ENCODE results near the gene VPREB1. TPM values are rescaled to one million over a fixed set of nuclear protein-coding genes. Genes with fewer than 3 reads are reported as not detected.

Gene VPREB1
- total RNA-seq, 6 experiments from 2014 or later = not detected

DNA sequence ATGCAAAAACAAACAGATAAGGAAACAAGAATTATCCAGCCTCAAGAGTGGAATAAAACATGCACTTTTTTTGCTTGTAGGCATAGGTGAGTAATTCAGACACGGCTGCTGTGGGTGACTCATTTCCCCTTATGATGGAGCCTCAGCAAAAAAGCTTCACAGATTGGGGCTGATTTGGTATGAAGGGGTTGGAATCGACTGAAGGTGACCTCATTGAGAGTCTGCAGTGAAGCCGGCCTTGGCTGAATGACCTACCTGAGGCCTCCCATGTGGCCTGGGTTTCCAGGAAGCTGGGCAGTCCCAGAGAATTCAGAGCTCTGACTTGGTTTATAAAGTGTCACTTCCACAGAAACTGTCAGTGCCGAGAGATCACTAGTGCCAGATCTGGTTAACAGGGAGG is 34.2 kb upstream of the VPREB1 start:
- no peak for TF ChIP-seq CTCF (IDR thresholded peaks at IDR 0.05)
- peak; percentile 67 for DNase-seq

GRCh38 chr22:22210889-22211833 is 33.4 kb upstream of the VPREB1 start:
- H3K4me3 Mint-ChIP-seq = no peak overlapping the region
- no peaks in the 10 kb centered on the region for H3K9me3 Mint-ChIP-seq
- H3K4me1 Mint-ChIP-seq (ENCODE audit: low read depth) = peaks cover 21% of the 10 kb centered on the region
- no peak for TF ChIP-seq CTCF (IDR thresholded peaks at IDR 0.05)
- H3K27me3 Mint-ChIP-seq (ENCODE audit: insufficient read depth) = peaks cover 20% of the 10 kb centered on the region
- H3K27ac Mint-ChIP-seq = no peak overlapping the region
- no peak for DNase-seq
- no peaks in the 10 kb centered on the region for H3K36me3 Mint-ChIP-seq (ENCODE audit: low read depth)

More for the DNA sequence above, 34.2 kb upstream of the VPREB1 start:
- Mint-ChIP-seq H3K4me1 (ENCODE audit: low read depth) (peaks cover 21% of the 10 kb centered on the region), H3K27me3 (ENCODE audit: insufficient read depth) (peaks cover 25% of the 10 kb centered on the region), H3K27ac (peak overlapping the region; percentile 14; the same call in 1 of the 2 replicates), H3K36me3 (ENCODE audit: low read depth) (no peaks in the 10 kb centered on the region), H3K4me3 (no peak overlapping the region), H3K9me3 (no peaks in the 10 kb centered on the region)

GRCh38 chr22:22213231-22213630 is 31.4 kb upstream of the VPREB1 start:
- no peak for TF ChIP-seq CTCF (IDR thresholded peaks at IDR 0.05)
- Mint-ChIP-seq H3K27me3 (ENCODE audit: insufficient read depth) (peaks cover 24% of the 10 kb centered on the region), H3K9me3 (no peaks in the 10 kb centered on the region), H3K36me3 (ENCODE audit: low read depth) (no peaks in the 10 kb centered on the region), H3K4me3 (no peak overlapping the region), H3K27ac (no peak overlapping the region), H3K4me1 (ENCODE audit: low read depth) (peaks cover 21% of the 10 kb centered on the region)
- DNase-seq = no peak

DNA sequence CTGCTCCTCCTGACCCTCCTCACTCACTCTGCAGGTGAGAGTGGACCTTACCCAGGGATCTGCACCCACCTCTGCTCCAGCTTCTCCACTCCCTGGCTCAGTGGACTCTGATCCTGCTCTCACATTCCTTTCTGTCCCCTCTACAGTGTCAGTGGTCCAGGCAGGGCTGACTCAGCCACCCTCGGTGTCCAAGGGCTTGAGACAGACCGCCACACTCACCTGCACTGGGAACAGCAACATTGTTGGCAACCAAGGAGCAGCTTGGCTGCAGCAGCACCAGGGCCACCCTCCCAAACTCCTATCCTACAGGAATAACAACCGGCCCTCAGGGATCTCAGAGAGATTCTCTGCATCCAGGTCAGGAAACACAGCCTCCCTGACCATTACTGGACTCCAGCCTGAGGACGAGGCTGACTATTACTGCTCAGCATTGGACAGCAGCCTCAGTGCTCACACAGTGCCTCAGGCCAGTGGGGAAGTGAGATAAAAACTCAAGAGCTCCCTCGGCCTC is 29.7 kb upstream of the VPREB1 start:
- Mint-ChIP-seq H3K9me3 (no peaks in the 10 kb centered on the region), H3K36me3 (ENCODE audit: low read depth) (no peaks in the 10 kb centered on the region), H3K27ac (no peak overlapping the region), H3K4me1 (ENCODE audit: low read depth) (peaks cover 15% of the 10 kb centered on the region), H3K27me3 (ENCODE audit: insufficient read depth) (peaks cover 27% of the 10 kb centered on the region), H3K4me3 (no peak overlapping the region)
- DNase-seq = no peak
- TF ChIP-seq CTCF (IDR thresholded peaks at IDR 0.05) = no peak

GRCh38 chr22:22215659-22216449 is 28.7 kb upstream of the VPREB1 start:
- Mint-ChIP-seq H3K27ac (no peak overlapping the region), H3K4me3 (no peak overlapping the region), H3K4me1 (ENCODE audit: low read depth) (peaks cover 6% of the 10 kb centered on the region; the same call in 1 of the 2 replicates), H3K27me3 (ENCODE audit: insufficient read depth) (peaks cover 27% of the 10 kb centered on the region), H3K9me3 (no peaks in the 10 kb centered on the region), H3K36me3 (ENCODE audit: low read depth) (no peaks in the 10 kb centered on the region)
- DNase-seq = no peak
- TF ChIP-seq CTCF (IDR thresholded peaks at IDR 0.05) = no peak

All from HFFc6 (cell line).